HEK293 (cell line): ENCODE measurements around the gene LRRC34.

Experiments
- CTCF ChIA-PET: fragments of 350-600 bp; formaldehyde crosslinking; extraction: SDS; loops from one replicate; lab custom pipeline; 2021; ENCODE audit warnings: antibody characterized with exemption; lab: Yijun Ruan, JAX
- POLR2A ChIA-PET: fragments of 300-600 bp; formaldehyde crosslinking; extraction: SDS; loops from one replicate; lab custom pipeline; 2020; ENCODE audit warnings: antibody characterized with exemption, inconsistent platforms; lab: Yijun Ruan, JAX
- H3K27ac ChIP-seq: fragments of 200-500 bp; sonication (Bioruptor generic); 2 replicates; pipeline ENCODE4 v1.5.1; 2014; ENCODE audit warnings: low read depth, low read length, control low read depth, inconsistent platforms; ENCODE audit errors: extremely low read depth
- H3K36me3 ChIP-seq, 2 experiments: fragments of 200-500 bp in 1 of 2; sonication (Bioruptor generic) in 1 of 2; 1 replicate in 1 of 2; 2 replicates in 1 of 2; pipeline ENCODE4 v1.5.1; 2014 to 2017; ENCODE audit warnings: inconsistent platforms in 2 of 2, low read length in 2 of 2; ENCODE audit not compliant: control insufficient read depth in 2 of 2, insufficient read depth in 1 of 2
- H3K4me1 ChIP-seq: fragments of 200-500 bp; sonication (Bioruptor generic); 2 replicates; pipeline ENCODE4 v1.5.1; 2014; ENCODE audit warnings: mild to moderate bottlenecking, low read length, inconsistent platforms; ENCODE audit not compliant: control insufficient read depth, insufficient read depth
- H3K4me3 ChIP-seq: 2 replicates; pipeline ENCODE4 v1.5.1; 2011; ENCODE audit warnings: low read depth, mild to moderate bottlenecking, control low read depth, low read length, moderate library complexity
- H3K9me3 ChIP-seq: fragments of 200-500 bp; sonication (Bioruptor generic); 2 replicates; pipeline ENCODE4 v1.5.1; 2014; ENCODE audit warnings: low read depth, low read length, inconsistent platforms; ENCODE audit not compliant: control insufficient read depth, insufficient read depth
- ATF2 ChIP-seq: fragments of 450-650 bp; formaldehyde crosslinking; IDR thresholded peaks from 2 replicates; pipeline ENCODE4 v1.5.1; 2016; ENCODE audit warnings: missing biosample characterization, missing genetic modification characterization, low read depth
- BCL11B ChIP-seq: fragments of 450-650 bp; formaldehyde crosslinking; IDR thresholded peaks from 2 replicates; pipeline ENCODE4 v1.5.1; 2016; ENCODE audit warnings: low read depth, missing biosample characterization, missing genetic modification characterization
- GLI2 ChIP-seq: fragments of 450-650 bp; formaldehyde crosslinking; IDR thresholded peaks from 2 replicates; pipeline ENCODE4; 2017; ENCODE audit warnings: missing biosample characterization, missing genetic modification characterization, low read depth, borderline replicate concordance
- GLIS1 ChIP-seq: fragments of 450-650 bp; formaldehyde crosslinking; IDR thresholded peaks from 2 replicates; pipeline ENCODE4 v1.5.1; 2016; ENCODE audit warnings: missing biosample characterization, missing genetic modification characterization
- HOXD13 ChIP-seq: sonication (generic); formaldehyde crosslinking; IDR thresholded peaks from 2 replicates; pipeline ENCODE4 v1.8.0; 2022; ENCODE audit warnings: missing genetic modification reagents, borderline replicate concordance
- PRDM1 ChIP-seq: fragments of 450-650 bp; formaldehyde crosslinking; IDR thresholded peaks from 2 replicates; pipeline ENCODE4; 2016; ENCODE audit warnings: missing biosample characterization, missing genetic modification characterization
- REPIN1 ChIP-seq: fragments of 450-650 bp; formaldehyde crosslinking; IDR thresholded peaks from 2 replicates; pipeline ENCODE4 v1.5.1; 2017; ENCODE audit warnings: missing biosample characterization, missing genetic modification characterization, low read depth
- REST ChIP-seq: fragments of 450-650 bp; formaldehyde crosslinking; IDR thresholded peaks from 2 replicates; pipeline ENCODE4 v1.5.1; 2016; ENCODE audit warnings: missing biosample characterization, missing genetic modification characterization
- SP2 ChIP-seq: fragments of 450-650 bp; formaldehyde crosslinking; IDR thresholded peaks from 2 replicates; pipeline ENCODE4 v1.5.1; 2016; ENCODE audit warnings: missing biosample characterization, missing genetic modification characterization
- ZFP69B ChIP-seq: fragments of 450-650 bp; formaldehyde crosslinking; IDR thresholded peaks from 2 replicates; pipeline ENCODE4 v1.5.1; 2016; ENCODE audit warnings: missing biosample characterization, missing genetic modification characterization
- ZNF140 ChIP-seq: fragments of 450-650 bp; formaldehyde crosslinking; IDR thresholded peaks from 2 replicates; pipeline ENCODE4 v1.5.1; 2016; ENCODE audit warnings: missing biosample characterization, missing genetic modification characterization
- ZNF2 ChIP-seq: fragments of 450-650 bp; formaldehyde crosslinking; IDR thresholded peaks from 2 replicates; pipeline ENCODE4 v1.5.1; 2016; ENCODE audit warnings: missing biosample characterization, missing genetic modification characterization
- ZNF223 ChIP-seq: fragments of 450-650 bp; formaldehyde crosslinking; IDR thresholded peaks from 2 replicates; pipeline ENCODE4 v1.5.1; 2016; ENCODE audit warnings: missing biosample characterization, missing genetic modification characterization
- ZNF24 ChIP-seq: fragments of 450-650 bp; formaldehyde crosslinking; IDR thresholded peaks from 2 replicates; pipeline ENCODE4 v1.5.1; 2016; ENCODE audit warnings: missing biosample characterization, missing genetic modification characterization
- ZNF366 ChIP-seq: fragments of 450-650 bp; formaldehyde crosslinking; conservative IDR thresholded peaks from 2 replicates; pipeline ENCODE4 v1.5.1; 2016; ENCODE audit warnings: missing biosample characterization, missing genetic modification characterization
- ZNF391 ChIP-seq: fragments of 450-650 bp; formaldehyde crosslinking; IDR thresholded peaks from 2 replicates; pipeline ENCODE4 v1.5.1; 2016; ENCODE audit warnings: low read depth, missing biosample characterization, missing genetic modification characterization, borderline replicate concordance
- ZNF394 ChIP-seq: fragments of 450-650 bp; formaldehyde crosslinking; IDR thresholded peaks from 2 replicates; pipeline ENCODE4 v1.5.1; 2016; ENCODE audit warnings: missing biosample characterization, missing genetic modification characterization, mild to moderate bottlenecking, moderate library complexity, borderline replicate concordance
- ZNF501 ChIP-seq: fragments of 450-650 bp; formaldehyde crosslinking; IDR thresholded peaks from 2 replicates; pipeline ENCODE4 v1.5.1; 2016; ENCODE audit warnings: missing biosample characterization, missing genetic modification characterization
- ZNF558 ChIP-seq: fragments of 450-650 bp; formaldehyde crosslinking; IDR thresholded peaks from 2 replicates; pipeline ENCODE4 v1.5.1; 2016; ENCODE audit warnings: missing biosample characterization, missing genetic modification characterization
- ZNF580 ChIP-seq: fragments of 450-650 bp; formaldehyde crosslinking; IDR thresholded peaks from 2 replicates; pipeline ENCODE4 v1.5.1; 2016; ENCODE audit warnings: missing biosample characterization, missing genetic modification characterization
- ZNF610 ChIP-seq: fragments of 450-650 bp; formaldehyde crosslinking; IDR thresholded peaks from 2 replicates; pipeline ENCODE4 v1.5.1; 2016; ENCODE audit warnings: missing biosample characterization, missing genetic modification characterization, borderline replicate concordance
- ZNF623 ChIP-seq: fragments of 450-650 bp; formaldehyde crosslinking; IDR thresholded peaks from 2 replicates; pipeline ENCODE4 v1.5.1; 2016; ENCODE audit warnings: missing biosample characterization, missing genetic modification characterization
- ZSCAN23 ChIP-seq: fragments of 450-650 bp; formaldehyde crosslinking; IDR thresholded peaks from 2 replicates; pipeline ENCODE4 v1.5.1; 2016; ENCODE audit warnings: missing biosample characterization, missing genetic modification characterization
- TF ChIP-seq, protein P1 (sequence below): fragments of 450-650 bp; formaldehyde crosslinking; IDR thresholded peaks from 2 replicates; pipeline ENCODE4 v1.5.1; 2016; ENCODE audit warnings: missing biosample characterization, missing genetic modification characterization
- TF ChIP-seq, protein P2 (sequence below): fragments of 450-650 bp; formaldehyde crosslinking; IDR thresholded peaks from 2 replicates; pipeline ENCODE4 v1.5.1; 2016; ENCODE audit warnings: missing biosample characterization, missing genetic modification characterization

The LRRC34 gene

GRCh38 chr3:169772897-169773816 lies 39.5 kb downstream of the LRRC34 start, which contains the start of gene MYNN (continued):
- TF ChIP-seq ZNF140 (no peak), BCL11B (tag by site-specific recombination) (peak; percentile 27; the same call in 1 of the 2 replicates), ZNF501 (peak; percentile 78), ZFP69B (peak; percentile 57), GLIS1 (tag by site-specific recombination) (peak; percentile 89)
- TF ChIP-seq, protein P1, sequence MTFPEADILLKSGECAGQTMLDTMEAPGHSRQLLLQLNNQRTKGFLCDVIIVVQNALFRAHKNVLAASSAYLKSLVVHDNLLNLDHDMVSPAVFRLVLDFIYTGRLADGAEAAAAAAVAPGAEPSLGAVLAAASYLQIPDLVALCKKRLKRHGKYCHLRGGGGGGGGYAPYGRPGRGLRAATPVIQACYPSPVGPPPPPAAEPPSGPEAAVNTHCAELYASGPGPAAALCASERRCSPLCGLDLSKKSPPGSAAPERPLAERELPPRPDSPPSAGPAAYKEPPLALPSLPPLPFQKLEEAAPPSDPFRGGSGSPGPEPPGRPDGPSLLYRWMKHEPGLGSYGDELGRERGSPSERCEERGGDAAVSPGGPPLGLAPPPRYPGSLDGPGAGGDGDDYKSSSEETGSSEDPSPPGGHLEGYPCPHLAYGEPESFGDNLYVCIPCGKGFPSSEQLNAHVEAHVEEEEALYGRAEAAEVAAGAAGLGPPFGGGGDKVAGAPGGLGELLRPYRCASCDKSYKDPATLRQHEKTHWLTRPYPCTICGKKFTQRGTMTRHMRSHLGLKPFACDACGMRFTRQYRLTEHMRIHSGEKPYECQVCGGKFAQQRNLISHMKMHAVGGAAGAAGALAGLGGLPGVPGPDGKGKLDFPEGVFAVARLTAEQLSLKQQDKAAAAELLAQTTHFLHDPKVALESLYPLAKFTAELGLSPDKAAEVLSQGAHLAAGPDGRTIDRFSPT (tag by site-specific recombination): peak; percentile 84
- TF ChIP-seq, protein P2, sequence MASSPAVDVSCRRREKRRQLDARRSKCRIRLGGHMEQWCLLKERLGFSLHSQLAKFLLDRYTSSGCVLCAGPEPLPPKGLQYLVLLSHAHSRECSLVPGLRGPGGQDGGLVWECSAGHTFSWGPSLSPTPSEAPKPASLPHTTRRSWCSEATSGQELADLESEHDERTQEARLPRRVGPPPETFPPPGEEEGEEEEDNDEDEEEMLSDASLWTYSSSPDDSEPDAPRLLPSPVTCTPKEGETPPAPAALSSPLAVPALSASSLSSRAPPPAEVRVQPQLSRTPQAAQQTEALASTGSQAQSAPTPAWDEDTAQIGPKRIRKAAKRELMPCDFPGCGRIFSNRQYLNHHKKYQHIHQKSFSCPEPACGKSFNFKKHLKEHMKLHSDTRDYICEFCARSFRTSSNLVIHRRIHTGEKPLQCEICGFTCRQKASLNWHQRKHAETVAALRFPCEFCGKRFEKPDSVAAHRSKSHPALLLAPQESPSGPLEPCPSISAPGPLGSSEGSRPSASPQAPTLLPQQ (tag by site-specific recombination): peak; percentile 9

DNA sequence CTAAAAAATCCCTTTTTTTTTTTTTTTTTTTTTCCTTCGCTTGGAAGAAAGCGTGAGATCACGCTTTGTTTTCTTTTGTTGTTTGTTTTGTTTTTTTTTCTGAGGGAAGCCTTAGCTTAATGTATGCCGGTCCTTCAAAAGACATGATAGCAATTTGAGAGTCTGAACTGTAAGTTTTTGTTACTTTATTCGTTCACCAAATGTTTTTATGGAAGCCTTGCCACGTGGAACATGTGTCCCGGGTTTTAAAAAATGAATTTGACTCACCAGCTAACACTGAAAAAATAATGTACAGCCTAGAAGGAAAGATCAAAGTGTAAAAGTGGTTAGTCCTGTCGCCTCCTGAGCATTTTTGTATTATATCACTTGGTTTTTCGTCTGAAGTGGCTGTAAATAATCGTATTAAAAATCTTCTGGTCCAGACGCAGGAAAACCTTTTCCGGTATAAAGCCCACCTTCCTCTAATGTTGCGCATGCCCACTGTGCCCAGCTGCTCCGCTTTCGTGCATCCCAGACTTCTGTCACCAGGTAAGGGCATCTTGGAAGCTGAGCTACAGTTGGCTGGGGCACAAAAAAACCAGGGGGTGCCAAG lies 40.3 kb downstream of the LRRC34 start:
- no peaks in the 10 kb centered on the region for H3K9me3 ChIP-seq
- POLR2A ChIA-PET: interaction anchor here (0.8 to 2.6 kb wide), 3 partner anchors 40 to 625 kb away, joined by 3 to 6 read pairs (median 4); partner anchors contain the start of genes LRRC34, LRRIQ4 and SEC62
- peaks cover 0 to 30% of the 10 kb centered on the region in 2 experiments for H3K36me3 ChIP-seq
- peak overlapping the region; percentile 93 for H3K4me3 ChIP-seq
- peak overlapping the region; percentile 64 for H3K27ac ChIP-seq
- CTCF ChIA-PET: interaction anchor here (0.7 to 0.8 kb wide), 2 partner anchors 10 to 64 kb away, joined by 3 read pairs; no protein-coding TSS in a partner anchor
- H3K4me1 ChIP-seq: no peaks in the 10 kb centered on the region
- no peak for TF ChIP-seq ZNF394 (tag by site-specific recombination)
- TF ChIP-seq ZNF580: no peak
- TF ChIP-seq ZNF24 (tag by site-specific recombination): peak; percentile 57; the same call in 1 of the 2 replicates
- peak; percentile 48; the same call in 1 of the 2 replicates for TF ChIP-seq PRDM1 (tag by site-specific recombination)
- TF ChIP-seq ZNF623 (tag by site-specific recombination): 0 out of 2 replicates have a peak, but pooled peaks have one; percentile 28
- peak; percentile 58 for TF ChIP-seq REST (tag by site-specific recombination)
- peak; percentile 13; the same call in 1 of the 2 replicates for TF ChIP-seq SP2 (tag by site-specific recombination)
- TF ChIP-seq ZSCAN23 (tag by site-specific recombination): 0 out of 2 replicates have a peak, but pooled peaks have one; percentile 61
- TF ChIP-seq ZNF558 (tag by site-specific recombination): peak; percentile 58; the same call in 1 of the 2 replicates
- peak; percentile 43; the same call in 1 of the 2 replicates for TF ChIP-seq ATF2 (tag by site-specific recombination)
- TF ChIP-seq ZNF223 (tag by site-specific recombination): no peak
- TF ChIP-seq ZNF610 (tag by site-specific recombination): 0 out of 2 replicates have a peak, but pooled peaks have one; percentile 15
- TF ChIP-seq GLI2: no peak
- TF ChIP-seq ZNF391 (tag by site-specific recombination): peak; percentile 97
- peak; percentile 85 for TF ChIP-seq ZNF2 (tag by site-specific recombination)
- TF ChIP-seq ZNF366: 0 out of 2 replicates have a peak, but pooled peaks have one; percentile 15
- 0 out of 2 replicates have a peak, but pooled peaks have one; percentile 32 for TF ChIP-seq REPIN1 (tag by site-specific recombination)
- no peak for TF ChIP-seq HOXD13 (CRISPR knock-in tag)
